IMR-90 (cell line): ENCODE measurements around the gene EIF4E3. TPM values are rescaled to one million over a fixed set of nuclear protein-coding genes. Genes with fewer than 3 reads are reported as not detected.

Source experiments
- ATAC-seq: fragments of 200-7000 bp; cut with Tn5 transposase; 2 replicates; pipeline ENCODE4 v1.9.1; 2020; ENCODE audit warnings: low read depth, mild to moderate bottlenecking, moderate library complexity
- BruUV-seq: library from RNA; stranded (reverse); fragments of 400-500 nt; replicated peaks from 2 replicates; lab custom pipeline; 2021; lab: Mats Ljungman, UMichigan
- CTCF ChIA-PET: fragments of 300-600 bp; formaldehyde crosslinking; extraction: SDS; loops from one replicate; lab custom pipeline; 2021; ENCODE audit warnings: antibody characterized with exemption; lab: Yijun Ruan, JAX
- POLR2A ChIA-PET: fragments of 300-600 bp; sonication (Branson Sonifier 250); formaldehyde crosslinking; loops from one replicate; lab custom pipeline; 2022; ENCODE audit warnings: antibody characterized with exemption; ENCODE audit not compliant: unreplicated experiment; lab: Charles Lee
- DNase-seq: peaks from one replicate; pipeline ENCODE4 v3.0.0; 2013
- H2AFZ ChIP-seq: replicated peaks from 2 replicates; pipeline ENCODE3; 2013; ENCODE audit warnings: low read length, mild to moderate bottlenecking; ENCODE audit not compliant: poor library complexity
- H2AK5ac ChIP-seq: 2 replicates; pipeline ENCODE4 v1.6.1; 2013; ENCODE audit warnings: low read depth, low read length, inconsistent platforms
- H2AK9ac ChIP-seq: replicated peaks from 2 replicates; pipeline ENCODE3; 2013; ENCODE audit warnings: mild to moderate bottlenecking, low read depth, low read length, moderate library complexity; ENCODE audit not compliant: poor library complexity
- H2BK120ac ChIP-seq: 2 replicates; pipeline ENCODE4 v1.6.1; 2013; ENCODE audit warnings: low read depth, low read length, inconsistent platforms
- H2BK15ac ChIP-seq: 3 replicates; pipeline ENCODE4 v1.6.1; 2013; ENCODE audit warnings: low read depth, low read length, inconsistent platforms
- H2BK20ac ChIP-seq: 2 replicates; pipeline ENCODE4 v1.6.1; 2013; ENCODE audit warnings: low read depth, mild to moderate bottlenecking, inconsistent platforms, low read length, moderate library complexity
- H2BK5ac ChIP-seq: 2 replicates; pipeline ENCODE4 v1.6.1; 2013; ENCODE audit warnings: mild to moderate bottlenecking, low read depth, low read length, inconsistent platforms; ENCODE audit not compliant: poor library complexity, severe bottlenecking
- H3K14ac ChIP-seq: replicated peaks from 2 replicates; pipeline ENCODE4 v1.6.1; 2013; ENCODE audit warnings: low read depth, low read length, inconsistent platforms
- H3K18ac ChIP-seq: 2 replicates; pipeline ENCODE4 v1.6.1; 2013; ENCODE audit warnings: low read depth, low read length, control low read depth
- H3K23ac ChIP-seq: 2 replicates; pipeline ENCODE4 v1.6.1; 2013; ENCODE audit warnings: low read depth, low read length, inconsistent platforms
- H3K27ac ChIP-seq: 2 replicates; pipeline ENCODE4 v1.5.1; 2013; ENCODE audit warnings: mild to moderate bottlenecking, control low read depth, low read length; ENCODE audit not compliant: insufficient read depth
- H3K27me3 ChIP-seq: 2 replicates; pipeline ENCODE4 v1.6.1; 2013; ENCODE audit warnings: low read length; ENCODE audit not compliant: control insufficient read depth, insufficient read depth
- H3K36me3 ChIP-seq: 2 replicates; pipeline ENCODE4 v1.6.1; 2013; ENCODE audit warnings: low read length, mixed read lengths; ENCODE audit not compliant: control insufficient read depth, insufficient read depth
- H3K4ac ChIP-seq: 2 replicates; pipeline ENCODE4 v1.6.1; 2013; ENCODE audit warnings: low read depth, low read length, inconsistent platforms
- H3K4me1 ChIP-seq: 2 replicates; pipeline ENCODE4 v1.6.1; 2013; ENCODE audit warnings: low read length, mixed read lengths; ENCODE audit not compliant: control insufficient read depth, insufficient read depth
- H3K4me2 ChIP-seq: 2 replicates; pipeline ENCODE4 v1.6.1; 2013; ENCODE audit warnings: low read depth, mild to moderate bottlenecking, control low read depth, low read length, moderate library complexity
- H3K4me3 ChIP-seq: 2 replicates; pipeline ENCODE4 v1.5.1; 2013; ENCODE audit warnings: low read depth, mild to moderate bottlenecking, control low read depth, low read length, moderate library complexity; ENCODE audit not compliant: insufficient read depth
- H3K56ac ChIP-seq: 2 replicates; pipeline ENCODE4 v1.6.1; 2013; ENCODE audit warnings: low read length, inconsistent platforms; ENCODE audit not compliant: insufficient read depth; ENCODE audit errors: extremely low read depth
- H3K79me1 ChIP-seq, 2 experiments: 2 replicates each; pipeline ENCODE4 v1.6.1; 2013; ENCODE audit warnings: low read length in 2 of 2, inconsistent platforms in 1 of 2, low read depth in 1 of 2
- H3K9ac ChIP-seq: 2 replicates; pipeline ENCODE4 v1.6.1; 2013; ENCODE audit warnings: low read depth, low read length, control low read depth
- H3K9me1 ChIP-seq: 2 replicates; pipeline ENCODE4 v1.6.1; 2013; ENCODE audit warnings: low read length, inconsistent platforms; ENCODE audit not compliant: insufficient read depth
- H3K9me3 ChIP-seq: 2 replicates; pipeline ENCODE4 v1.6.1; 2013; ENCODE audit warnings: low read length; ENCODE audit not compliant: control insufficient read depth, insufficient read depth
- H4K20me1 ChIP-seq: 2 replicates; pipeline ENCODE4 v1.6.1; 2013; ENCODE audit warnings: low read length, inconsistent platforms; ENCODE audit not compliant: insufficient read depth
- H4K5ac ChIP-seq: 2 replicates; pipeline ENCODE4 v1.6.1; 2013; ENCODE audit warnings: mild to moderate bottlenecking, low read depth, low read length, control low read depth
- H4K8ac ChIP-seq, 2 experiments: 2 replicates each; pipeline ENCODE4 v1.6.1; 2013; ENCODE audit warnings: low read depth in 2 of 2, low read length in 2 of 2, control low read depth in 1 of 2, inconsistent platforms in 1 of 2
- H4K91ac ChIP-seq: 2 replicates; pipeline ENCODE4 v1.6.1; 2013; ENCODE audit warnings: low read depth, low read length, inconsistent platforms; ENCODE audit not compliant: insufficient read depth
- BHLHE40 ChIP-seq: fragments of 150-350 bp; IDR thresholded peaks from 2 replicates; pipeline ENCODE4 v1.6.1; 2016; ENCODE audit warnings: mild to moderate bottlenecking, low read depth, low read length
- FOS ChIP-seq: fragments of 150-350 bp; IDR thresholded peaks from 2 replicates; pipeline ENCODE4 v1.6.1; 2016; ENCODE audit warnings: low read depth, low read length
- MAZ ChIP-seq: IDR thresholded peaks from 2 replicates; pipeline ENCODE4 v1.6.1; 2012; ENCODE audit warnings: low read depth, mild to moderate bottlenecking, low read length, improper control_type of control experiment, moderate library complexity, borderline replicate concordance
- NFE2L2 ChIP-seq: fragments of 150-350 bp; IDR thresholded peaks from 2 replicates; pipeline ENCODE4 v1.6.1; 2016; ENCODE audit warnings: low read depth, mild to moderate bottlenecking, low read length
- WGBS, 2 experiments: methylation state at CpG; one replicate each; pipeline versions ENCODE4 v1.1.5 to v1.1.7; 2013; ENCODE audit warnings: missing lambda C conversion rate in 2 of 2; ENCODE audit not compliant: insufficient read length in 1 of 2; ENCODE audit errors: extremely low coverage in 2 of 2; 5-methylcytosine and 5-hydroxymethylcytosine counted together
- dilution Hi-C: fragments of 300-500 bp; cut with HindIII; formaldehyde crosslinking; loops from one replicate; pipeline ENCODE4 v1.14.3; 2018; ENCODE audit warnings: low sequenced_read_pairs; ENCODE audit not compliant: unreplicated experiment
- in situ Hi-C: fragments of 300-500 bp; cut with MboI; formaldehyde crosslinking; loops from 3 replicates; pipeline ENCODE4 v1.14.3; 2019; ENCODE audit warnings: low sequenced_read_pairs, inconsistent platforms, mixed read lengths
- intact Hi-C: fragments of 100-400 bp; cut with micrococcal nuclease; formaldehyde crosslinking; loops from 2 replicates; pipeline ENCODE4 v1.10.0; 2022
- polyA plus RNA-seq, 3 experiments: library from polyadenylated mRNA; depleted of rRNA; stranded (reverse); fragments of >200 nt; gene quantifications; 2 replicates each; pipeline ENCODE4 v1.2.3, GENCODE V29; 2012; ENCODE audit warnings: low replicate concordance in 1 of 3
- total RNA-seq: library from RNA; depleted of rRNA; stranded (reverse); fragments of >200 nt; gene quantifications from 2 replicates; pipeline ENCODE4 v1.2.3, GENCODE V29; 2012

Gene EIF4E3
- total and polyA plus RNA-seq, 2 of the 4 experiments (the other 2 are of a cell fraction) = 0.72 to 1.1 TPM

GRCh38 chr3:71684757-71685386, 40.3 kb downstream of the EIF4E3 start:
- Histone ChIP-seq H3K4me2 (peak overlapping the region; percentile 36; the same call in 1 of the 2 replicates), H3K4ac (no peak overlapping the region), H3K14ac (no peak overlapping the region), H2AK5ac (no peak overlapping the region), H3K9me1 (no peaks in the 10 kb centered on the region; the same call in 1 of the 2 replicates), H3K27ac (no peak overlapping the region), H3K56ac (no peak overlapping the region), H4K5ac (no peak overlapping the region; the same call in 1 of the 2 replicates), H3K18ac (peak overlapping the region; percentile 31; the same call in 1 of the 2 replicates), H4K8ac (no peak overlapping the region), H3K4me3 (no peak overlapping the region), H2BK5ac (no peak overlapping the region), H3K9ac (no peak overlapping the region), H3K23ac (no peak overlapping the region), H2BK15ac (no peak overlapping the region), H3K36me3 (no peaks in the 10 kb centered on the region), H4K20me1 (no peaks in the 10 kb centered on the region), H2BK120ac (no peak overlapping the region), H3K79me1 (no peaks in the 10 kb centered on the region), H3K4me1 (peaks cover 12% of the 10 kb centered on the region), H3K9me3 (no peaks in the 10 kb centered on the region), H2BK20ac (no peak overlapping the region), H4K91ac (no peak overlapping the region), H2AK9ac (no peak overlapping the region), H3K27me3 (no peaks in the 10 kb centered on the region), H2AFZ (no peak overlapping the region)
- peak; percentile 86 for DNase-seq
- TF ChIP-seq BHLHE40 = peak; percentile 48; the same call in 1 of the 2 replicates
- TF ChIP-seq NFE2L2 = no peak
- TF ChIP-seq MAZ = 0 out of 2 replicates have a peak, but pooled peaks have one; percentile 15
- peak; percentile 89 for TF ChIP-seq FOS
- CTCF ChIA-PET = interaction anchor here (0.6 kb wide), 1 partner anchor 696 kb away, joined by 6 read pairs; no protein-coding TSS in a partner anchor
- in situ Hi-C loops = no loop called here
- dilution Hi-C loops = no loop called here
- intact Hi-C loops = loop anchor here (5.0 to 10.0 kb wide), 3 partner anchors 148 to 580 kb away; no protein-coding TSS in a partner anchor
- peak; percentile 76 for ATAC-seq
- 0% methylated on average over 1 of the region's 6 CpGs; no CpG with 5 or more reads in 1 of the 2 experiments for WGBS, 2 experiments
- no TSS peak for BruUV-seq
- POLR2A ChIA-PET = no interaction called here
